Mucosa of descending colon (tissue), 3 donors: ENCODE measurements around the gene GTSF1L. TPM values are rescaled to one million over a fixed set of nuclear protein-coding genes. Genes with fewer than 3 reads are reported as not detected.
A peak's percentile ranks its signal among the peaks of the same experiment; 100 is the strongest.

Source experiments
- ATAC-seq: fragments of 200-7000 bp; cut with Tn5 transposase; one replicate; pipeline ENCODE4 v1.9.1; 2020; ENCODE audit warnings: mild to moderate bottlenecking, moderate library complexity
- DNase-seq, 3 donors: peaks; one replicate each; pipeline ENCODE4 v3.0.0-alpha.2; 2020
- H3K36me3 ChIP-seq: fragments of 200-600 bp; one replicate; pipeline ENCODE4 v1.8.0; 2021; ENCODE audit warnings: low read depth, mild to moderate bottlenecking
- H3K4me1 ChIP-seq: fragments of 200-600 bp; one replicate; pipeline ENCODE4 v1.8.0; 2021; ENCODE audit warnings: low read depth, mild to moderate bottlenecking
- H3K4me3 ChIP-seq: fragments of 200-600 bp; one replicate; pipeline ENCODE4 v1.8.0; 2021; ENCODE audit warnings: mild to moderate bottlenecking
- H3K9me3 ChIP-seq: fragments of 200-600 bp; one replicate; pipeline ENCODE4 v1.8.0; 2021; ENCODE audit warnings: mild to moderate bottlenecking
- intact Hi-C, 2 donors: fragments of 100-400 bp; cut with DNase I in 1 of 2; cut with micrococcal nuclease in 1 of 2; formaldehyde crosslinking; loops; one replicate each; pipeline versions ENCODE4 v1.11.0 to v1.11.1; 2022; cut with DNase I, micrococcal nuclease
- total RNA-seq, 3 donors: library from RNA; stranded (reverse); fragmentation: NEBNext Ultra II Directional in 2 of 3; extraction: Animal tissue kit (Norgen Biotek cat#: 25700) in 2 of 3; gene quantifications; one replicate each; pipeline versions ENCODE4 v1.2.1 to v1.2.4, GENCODE V29; 2021 to 2023
- TF ChIP-seq, protein P1 (sequence below): fragments of 200-600 bp; IDR thresholded peaks from one replicate; pipeline ENCODE4 v1.8.0; 2022; ENCODE audit warnings: antibody characterized with exemption, mild to moderate bottlenecking
- donor health status: DM: no; HTN: no; CAD: no; lungs with moderate emphysema.
- donor health status: DM: no; HTN: no; CAD: no.
- donor health status: DM: no; HTN: yes; CAD: no.

GTSF1L gene
- total RNA-seq, 3 donors from 2014 or later, result not detected

GRCh38 chr20:43731927-43732326 is 5.1 kb upstream of the GTSF1L start:
- Histone ChIP-seq H3K9me3 (no peaks in the 10 kb centered on the region), H3K36me3 (no peaks in the 10 kb centered on the region), H3K4me3 (no peak overlapping the region), H3K4me1 (no peaks in the 10 kb centered on the region)
- DNase-seq, result no peak
- intact Hi-C loops, result no loop called here
- ATAC-seq, result no peak
- TF ChIP-seq, protein P1, sequence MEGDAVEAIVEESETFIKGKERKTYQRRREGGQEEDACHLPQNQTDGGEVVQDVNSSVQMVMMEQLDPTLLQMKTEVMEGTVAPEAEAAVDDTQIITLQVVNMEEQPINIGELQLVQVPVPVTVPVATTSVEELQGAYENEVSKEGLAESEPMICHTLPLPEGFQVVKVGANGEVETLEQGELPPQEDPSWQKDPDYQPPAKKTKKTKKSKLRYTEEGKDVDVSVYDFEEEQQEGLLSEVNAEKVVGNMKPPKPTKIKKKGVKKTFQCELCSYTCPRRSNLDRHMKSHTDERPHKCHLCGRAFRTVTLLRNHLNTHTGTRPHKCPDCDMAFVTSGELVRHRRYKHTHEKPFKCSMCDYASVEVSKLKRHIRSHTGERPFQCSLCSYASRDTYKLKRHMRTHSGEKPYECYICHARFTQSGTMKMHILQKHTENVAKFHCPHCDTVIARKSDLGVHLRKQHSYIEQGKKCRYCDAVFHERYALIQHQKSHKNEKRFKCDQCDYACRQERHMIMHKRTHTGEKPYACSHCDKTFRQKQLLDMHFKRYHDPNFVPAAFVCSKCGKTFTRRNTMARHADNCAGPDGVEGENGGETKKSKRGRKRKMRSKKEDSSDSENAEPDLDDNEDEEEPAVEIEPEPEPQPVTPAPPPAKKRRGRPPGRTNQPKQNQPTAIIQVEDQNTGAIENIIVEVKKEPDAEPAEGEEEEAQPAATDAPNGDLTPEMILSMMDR, result no peak

DNA sequence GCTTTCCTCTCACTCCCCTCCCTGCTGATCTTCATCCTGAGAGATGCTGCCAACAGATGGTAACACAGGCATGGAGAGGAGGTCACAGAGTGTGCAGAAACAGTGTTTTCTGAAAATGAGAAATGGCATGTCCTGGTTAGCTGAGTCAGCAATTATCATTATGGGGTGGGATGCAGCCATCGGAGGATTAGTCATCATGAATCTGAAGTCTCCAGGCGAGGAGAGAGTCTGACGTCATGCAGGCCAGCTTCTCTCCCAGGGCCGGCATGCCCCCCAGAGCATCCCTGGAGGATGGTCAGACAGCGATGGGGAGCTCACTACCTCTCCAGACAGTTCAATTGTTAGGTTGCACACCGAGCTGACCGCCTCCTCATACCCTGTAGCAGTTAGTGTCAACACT is 4.7 kb upstream of the GTSF1L start:
- H3K36me3 ChIP-seq, result no peaks in the 10 kb centered on the region
- TF ChIP-seq, protein P1, result no peak
- no peaks in the 10 kb centered on the region for H3K9me3 ChIP-seq
- DNase-seq (no peak), ATAC-seq (no peak)
- H3K4me3 ChIP-seq, result no peak overlapping the region
- intact Hi-C loops, result no loop called here
- H3K4me1 ChIP-seq, result no peaks in the 10 kb centered on the region

- ATAC-seq, result no peak
- no peak for DNase-seq
- Histone ChIP-seq H3K4me1 (peaks cover 4% of the 10 kb centered on the region), H3K9me3 (no peaks in the 10 kb centered on the region), H3K36me3 (no peaks in the 10 kb centered on the region), H3K4me3 (no peak overlapping the region)
- intact Hi-C loops, result no loop called here
- TF ChIP-seq, protein P1, result no peak
Measured at GRCh38 chr20:43728686-43729255, 2.0 kb upstream of the GTSF1L start.

DNA sequence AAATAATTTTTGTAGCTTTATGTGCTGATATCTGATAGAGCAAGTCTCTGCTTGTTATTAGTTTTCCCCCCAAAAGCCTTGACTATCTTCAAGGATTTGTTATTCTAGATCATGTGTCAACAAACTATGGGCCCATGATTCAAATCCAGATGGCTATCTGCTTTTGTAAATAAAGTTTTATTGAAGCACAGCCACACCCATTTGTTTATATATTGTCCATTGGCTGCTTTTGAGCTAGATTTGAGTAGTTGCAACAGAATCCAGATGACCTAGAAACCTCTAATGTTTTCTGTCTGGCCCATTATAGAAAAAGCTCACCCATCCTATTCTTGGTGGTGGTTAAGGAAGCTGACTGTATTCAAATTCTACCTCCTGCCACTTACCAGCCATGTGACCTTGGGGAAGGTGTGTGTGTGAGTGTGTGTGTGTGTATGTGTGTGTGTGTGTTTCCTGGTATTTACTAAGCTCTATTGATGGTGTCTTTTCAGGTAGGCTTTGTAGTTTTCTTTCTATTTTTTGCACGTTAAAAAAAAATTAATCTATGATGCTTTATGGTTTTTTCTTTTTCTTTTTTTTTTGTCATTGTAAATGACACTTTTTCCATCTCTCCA is 1.3 kb upstream of the GTSF1L start:
- ATAC-seq, result peak; percentile 68
- TF ChIP-seq, protein P1, result no peak
- no peak overlapping the region for H3K4me3 ChIP-seq
- no peaks in the 10 kb centered on the region for H3K36me3 ChIP-seq
- intact Hi-C loops, result no loop called here
- no peaks in the 10 kb centered on the region for H3K9me3 ChIP-seq
- peaks cover 4% of the 10 kb centered on the region for H3K4me1 ChIP-seq
- peak in 1 of 3 donors; percentile 56 for DNase-seq

- ATAC-seq (no peak), DNase-seq (no peak)
- intact Hi-C loops, result no loop called here
- H3K36me3 ChIP-seq, result no peaks in the 10 kb centered on the region
- H3K9me3 ChIP-seq, result no peaks in the 10 kb centered on the region
- TF ChIP-seq, protein P1, result no peak
- peaks cover 4% of the 10 kb centered on the region for H3K4me1 ChIP-seq
- no peak overlapping the region for H3K4me3 ChIP-seq
Measured at GRCh38 chr20:43726333-43726732, 469 bp downstream of the GTSF1L start.
